H9 (cell line): Measurements from ENCODE around the gene MECP2. TPM values are rescaled to one million over a fixed set of nuclear protein-coding genes. Genes with fewer than 3 reads are reported as not detected.

Experiments
- DNase-seq: peaks from one replicate; pipeline ENCODE4 v3.0.0-alpha.2; 2017
- H2AFZ ChIP-seq: one replicate; pipeline ENCODE4 v1.6.1; 2013; ENCODE audit warnings: mild to moderate bottlenecking, low read length, control low read depth, moderate library complexity
- H2AK5ac ChIP-seq: 2 replicates; pipeline ENCODE4 v1.6.1; 2013; ENCODE audit warnings: low read length, control low read depth, mixed read lengths; ENCODE audit not compliant: insufficient read length
- H2BK120ac ChIP-seq: one replicate; pipeline ENCODE4 v1.6.1; 2013; ENCODE audit warnings: low read depth, mild to moderate bottlenecking, low read length, control low read depth, inconsistent platforms; ENCODE audit not compliant: poor library complexity, severe bottlenecking
- H2BK12ac ChIP-seq: 2 replicates; pipeline ENCODE4 v1.6.1; 2013; ENCODE audit warnings: low read length, control low read depth, mixed read lengths, low read depth; ENCODE audit not compliant: insufficient read length
- H2BK15ac ChIP-seq: 2 replicates; pipeline ENCODE4 v1.6.1; 2013; ENCODE audit warnings: low read depth, low read length, control low read depth
- H2BK20ac ChIP-seq: one replicate; pipeline ENCODE4 v1.6.1; 2013; ENCODE audit warnings: low read depth, mild to moderate bottlenecking, low read length, control low read depth, inconsistent platforms; ENCODE audit not compliant: poor library complexity, severe bottlenecking
- H2BK5ac ChIP-seq: 2 replicates; pipeline ENCODE4 v1.6.1; 2013; ENCODE audit warnings: low read length, control low read depth, mixed read lengths; ENCODE audit not compliant: insufficient read length
- H3K14ac ChIP-seq: 2 replicates; pipeline ENCODE4 v1.6.1; 2013; ENCODE audit warnings: low read length, control low read depth; ENCODE audit not compliant: insufficient read depth
- H3K18ac ChIP-seq: 2 replicates; pipeline ENCODE4 v1.6.1; 2013; ENCODE audit warnings: low read depth, mild to moderate bottlenecking, mixed read lengths, low read length, control low read depth; ENCODE audit not compliant: insufficient read length
- H3K23ac ChIP-seq: 2 replicates; pipeline ENCODE4 v1.6.1; 2013; ENCODE audit warnings: low read length, control low read depth, mixed read lengths, low read depth; ENCODE audit not compliant: insufficient read length
- H3K23me2 ChIP-seq: 2 replicates; pipeline ENCODE4 v1.6.1; 2013; ENCODE audit warnings: low read depth, mild to moderate bottlenecking, mixed read lengths, low read length, control low read depth; ENCODE audit not compliant: insufficient read length, poor library complexity, severe bottlenecking
- H3K27ac ChIP-seq: 2 replicates; pipeline ENCODE4 v1.5.1; 2013; ENCODE audit warnings: low read length, control low read depth, mixed read lengths, low read depth; ENCODE audit not compliant: insufficient read length
- H3K27me3 ChIP-seq: 2 replicates; pipeline ENCODE4 v1.6.1; 2013; ENCODE audit warnings: low read length, control low read depth, inconsistent platforms; ENCODE audit not compliant: insufficient read depth
- H3K4ac ChIP-seq: 2 replicates; pipeline ENCODE4 v1.6.1; 2013; ENCODE audit warnings: low read depth, mild to moderate bottlenecking, control low read depth, inconsistent platforms, low read length, moderate library complexity
- H3K4me1 ChIP-seq: 2 replicates; pipeline ENCODE4 v1.6.1; 2013; ENCODE audit warnings: low read length, control low read depth, inconsistent platforms; ENCODE audit not compliant: insufficient read depth
- H3K4me2 ChIP-seq: 2 replicates; pipeline ENCODE4 v1.6.1; 2013; ENCODE audit warnings: low read length, control low read depth, mixed read lengths; ENCODE audit not compliant: insufficient read length, insufficient read depth
- H3K56ac ChIP-seq: 2 replicates; pipeline ENCODE4 v1.6.1; 2013; ENCODE audit warnings: low read depth, mild to moderate bottlenecking, mixed read lengths, low read length, control low read depth; ENCODE audit not compliant: insufficient read length
- H3K79me1 ChIP-seq: 2 replicates; pipeline ENCODE4 v1.6.1; 2013; ENCODE audit warnings: low read depth, mild to moderate bottlenecking, moderate library complexity, low read length, control low read depth, inconsistent platforms; ENCODE audit not compliant: insufficient read depth, poor library complexity, severe bottlenecking
- H3K79me2 ChIP-seq: 2 replicates; pipeline ENCODE4 v1.6.1; 2013; ENCODE audit warnings: low read length, control low read depth, inconsistent platforms; ENCODE audit not compliant: insufficient read depth
- H3K9ac ChIP-seq: 2 replicates; pipeline ENCODE4 v1.6.1; 2013; ENCODE audit warnings: low read length, control low read depth, mixed read lengths; ENCODE audit not compliant: insufficient read length; ENCODE audit errors: extremely low read depth
- H3K9me3 ChIP-seq: one replicate; pipeline ENCODE4 v1.6.1; 2013; ENCODE audit warnings: low read depth, low read length, inconsistent platforms; ENCODE audit not compliant: control insufficient read depth
- H3T11ph ChIP-seq: one replicate; pipeline ENCODE4 v1.6.1; 2013; ENCODE audit warnings: mild to moderate bottlenecking, low read length, control low read depth, inconsistent platforms
- H4K20me1 ChIP-seq: one replicate; pipeline ENCODE4 v1.6.1; 2013; ENCODE audit not compliant: control insufficient read depth, insufficient read length, insufficient read depth
- H4K5ac ChIP-seq: 2 replicates; pipeline ENCODE4 v1.6.1; 2013; ENCODE audit warnings: low read depth, mild to moderate bottlenecking, mixed read lengths, low read length, control low read depth; ENCODE audit not compliant: insufficient read length
- H4K8ac ChIP-seq: replicated peaks from 2 replicates; pipeline ENCODE4 v1.6.1; 2013; ENCODE audit warnings: low read length, control low read depth, mixed read lengths, low read depth; ENCODE audit not compliant: insufficient read length
- H4K91ac ChIP-seq: 2 replicates; pipeline ENCODE4 v1.6.1; 2013; ENCODE audit warnings: low read depth, mild to moderate bottlenecking, moderate library complexity, mixed read lengths, low read length, control low read depth; ENCODE audit not compliant: insufficient read length
- H3K27ac Mint-ChIP-seq, 3 experiments: 2 replicates in 2 of 3; 3 replicates in 1 of 3; pipeline ENCODE4 v1.8.0; 2020 to 2021; ENCODE audit warnings: mixed read lengths in 3 of 3, mild to moderate bottlenecking in 1 of 3, moderate library complexity in 1 of 3
- H3K27me3 Mint-ChIP-seq: 2 replicates; pipeline ENCODE4 v1.8.0; 2021; ENCODE audit warnings: low read depth, mild to moderate bottlenecking, moderate library complexity, mixed read lengths
- H3K36me3 Mint-ChIP-seq, 3 experiments: 2 replicates in 2 of 3; 3 replicates in 1 of 3; pipeline ENCODE4 v1.8.0; 2020 to 2021; ENCODE audit warnings: low read depth in 3 of 3, mixed read lengths in 3 of 3; ENCODE audit not compliant: insufficient read depth in 1 of 3
- H3K4me1 Mint-ChIP-seq, 2 experiments: 2 replicates each; pipeline ENCODE4 v1.8.0; 2020; ENCODE audit warnings: mixed read lengths in 2 of 2
- H3K4me3 Mint-ChIP-seq, 2 experiments: 2 replicates in 1 of 2; 3 replicates in 1 of 2; pipeline ENCODE4 v1.8.0; 2020 to 2021; ENCODE audit warnings: mild to moderate bottlenecking in 2 of 2, mixed read lengths in 2 of 2, moderate library complexity in 1 of 2
- H3K9me3 Mint-ChIP-seq, 2 experiments: 2 replicates in 1 of 2; 3 replicates in 1 of 2; pipeline ENCODE4 v1.8.0; 2020; ENCODE audit warnings: mild to moderate bottlenecking in 2 of 2, mixed read lengths in 2 of 2, moderate library complexity in 1 of 2
- WGBS: extraction: QIAGEN DNeasy Blood & Tissue Kit; methylation state at CpG from one replicate; pipeline ENCODE4 v1.1.7; 2013; ENCODE audit warnings: missing lambda C conversion rate, low lambda C conversion rate, mixed read lengths; ENCODE audit not compliant: insufficient read length; ENCODE audit errors: extremely low coverage; 5-methylcytosine and 5-hydroxymethylcytosine counted together
- total RNA-seq: library from RNA; stranded (reverse); gene quantifications from 2 replicates; pipeline ENCODE4 v1.2.1, GENCODE V29; 2021
- TF ChIP-seq, protein P1 (sequence below): fragments of 200-600 bp; sonication (generic); conservative IDR thresholded peaks from 3 replicates; pipeline ENCODE4 v1.8.0; 2021; ENCODE audit warnings: antibody characterized with exemption, mild to moderate bottlenecking

Gene MECP2
- total RNA-seq, 1 experiment from 2014 or later = 32.2 TPM

- H3K56ac ChIP-seq = no peak overlapping the region
- H3K4me1 ChIP-seq = no peaks in the 10 kb centered on the region; the same call in 1 of the 2 replicates
- H3K14ac ChIP-seq = no peak overlapping the region
- Mint-ChIP-seq H3K36me3 (peaks cover 13 to 29% (median 23%) of the 10 kb centered on the region in 3 experiments), H3K27ac (no peak overlapping the region), H3K4me1 (peaks cover 27 to 34% of the 10 kb centered on the region in 2 experiments), H3K9me3 (peaks cover 67 to 83% of the 10 kb centered on the region in 2 experiments), H3K4me3 (no peak overlapping the region), H3K27me3 (no peaks in the 10 kb centered on the region)
- H3K18ac ChIP-seq = no peak overlapping the region
- no peak overlapping the region for H3K27ac ChIP-seq
- TF ChIP-seq, protein P1, sequence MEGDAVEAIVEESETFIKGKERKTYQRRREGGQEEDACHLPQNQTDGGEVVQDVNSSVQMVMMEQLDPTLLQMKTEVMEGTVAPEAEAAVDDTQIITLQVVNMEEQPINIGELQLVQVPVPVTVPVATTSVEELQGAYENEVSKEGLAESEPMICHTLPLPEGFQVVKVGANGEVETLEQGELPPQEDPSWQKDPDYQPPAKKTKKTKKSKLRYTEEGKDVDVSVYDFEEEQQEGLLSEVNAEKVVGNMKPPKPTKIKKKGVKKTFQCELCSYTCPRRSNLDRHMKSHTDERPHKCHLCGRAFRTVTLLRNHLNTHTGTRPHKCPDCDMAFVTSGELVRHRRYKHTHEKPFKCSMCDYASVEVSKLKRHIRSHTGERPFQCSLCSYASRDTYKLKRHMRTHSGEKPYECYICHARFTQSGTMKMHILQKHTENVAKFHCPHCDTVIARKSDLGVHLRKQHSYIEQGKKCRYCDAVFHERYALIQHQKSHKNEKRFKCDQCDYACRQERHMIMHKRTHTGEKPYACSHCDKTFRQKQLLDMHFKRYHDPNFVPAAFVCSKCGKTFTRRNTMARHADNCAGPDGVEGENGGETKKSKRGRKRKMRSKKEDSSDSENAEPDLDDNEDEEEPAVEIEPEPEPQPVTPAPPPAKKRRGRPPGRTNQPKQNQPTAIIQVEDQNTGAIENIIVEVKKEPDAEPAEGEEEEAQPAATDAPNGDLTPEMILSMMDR = no peak
- H2BK120ac ChIP-seq = no peak overlapping the region
- no peak overlapping the region for H3K4ac ChIP-seq
- H3K23ac ChIP-seq = no peak overlapping the region
- H2AFZ ChIP-seq = no peak overlapping the region
- WGBS = no CpG with 5 or more reads among the region's 13 CpGs
- no peak overlapping the region for H2BK20ac ChIP-seq
- H4K91ac ChIP-seq = no peak overlapping the region
- no peaks in the 10 kb centered on the region for H3K27me3 ChIP-seq
- no peaks in the 10 kb centered on the region for H4K20me1 ChIP-seq
- H3K4me2 ChIP-seq = no peak overlapping the region
- no peak overlapping the region for H4K5ac ChIP-seq
- H3K79me2 ChIP-seq = no peaks in the 10 kb centered on the region; the same call in 1 of the 2 replicates
- DNase-seq = no peak
- peaks cover 31% of the 10 kb centered on the region for H3K9me3 ChIP-seq
- no peak overlapping the region for H2BK5ac ChIP-seq
- H2BK12ac ChIP-seq = no peak overlapping the region
- H3K9ac ChIP-seq = no peak overlapping the region
- H3K23me2 ChIP-seq = no peaks in the 10 kb centered on the region
- H3T11ph ChIP-seq = no peak overlapping the region
- no peak overlapping the region for H2BK15ac ChIP-seq
- no peak overlapping the region for H2AK5ac ChIP-seq
- no peaks in the 10 kb centered on the region for H3K79me1 ChIP-seq
- no peak overlapping the region for H4K8ac ChIP-seq
Measured at GRCh38 chrX:154040863-154041262, 56.7 kb downstream of the MECP2 start.
